Right atrium auricular region (tissue), 2 donors: ENCODE results near the gene ANO6. TPM values are rescaled to one million over a fixed set of nuclear protein-coding genes. Genes with fewer than 3 reads are reported as not detected.

Source experiments
- DNase-seq: peaks from one replicate; pipeline ENCODE4 v3.0.0-alpha.2; 2019; ENCODE audit warnings: low spot score
- H3K27ac ChIP-seq, 2 donors: fragments of 200-600 bp; sonication (generic); 1 replicate in 1 of 2; 2 replicates in 1 of 2; pipeline ENCODE4 v1.5.1; 2016 to 2019
- H3K27me3 ChIP-seq, 2 donors: fragments of 200-600 bp; sonication (generic); one replicate each; pipeline versions ENCODE4 v1.5.1 to v1.6.0; 2017 to 2019
- H3K36me3 ChIP-seq: fragments of 200-600 bp; sonication (generic); one replicate; pipeline ENCODE4 v1.5.1; 2016
- H3K4me1 ChIP-seq, 2 donors: fragments of 200-600 bp; sonication (generic); one replicate each; pipeline versions ENCODE4 v1.5.1 to v1.6.0; 2017 to 2019
- H3K4me3 ChIP-seq, 2 donors: fragments of 200-600 bp; sonication (generic); 1 replicate in 1 of 2; 2 replicates in 1 of 2; pipeline ENCODE4 v1.5.1; 2017 to 2019; ENCODE audit warnings: mild to moderate bottlenecking in 1 of 2, moderate library complexity in 1 of 2
- H3K9me3 ChIP-seq, 2 donors: fragments of 200-600 bp; sonication (generic); one replicate each; pipeline ENCODE4 v1.5.1; 2019
- CTCF ChIP-seq, 2 donors: fragments of 200-600 bp; sonication (generic); IDR thresholded peaks; one replicate each; pipeline ENCODE4 v1.5.1; 2019; ENCODE audit warnings: antibody characterized with exemption in 2 of 2
- total RNA-seq, 2 donors: library from RNA; depleted of rRNA; stranded (reverse); fragments of >200 nt; gene quantifications; one replicate each; pipeline ENCODE4 v1.1.0, GENCODE V29; 2016

The ANO6 gene
- total RNA-seq, 2 donors from 2014 or later: 48.1 to 49.5 TPM

DNA sequence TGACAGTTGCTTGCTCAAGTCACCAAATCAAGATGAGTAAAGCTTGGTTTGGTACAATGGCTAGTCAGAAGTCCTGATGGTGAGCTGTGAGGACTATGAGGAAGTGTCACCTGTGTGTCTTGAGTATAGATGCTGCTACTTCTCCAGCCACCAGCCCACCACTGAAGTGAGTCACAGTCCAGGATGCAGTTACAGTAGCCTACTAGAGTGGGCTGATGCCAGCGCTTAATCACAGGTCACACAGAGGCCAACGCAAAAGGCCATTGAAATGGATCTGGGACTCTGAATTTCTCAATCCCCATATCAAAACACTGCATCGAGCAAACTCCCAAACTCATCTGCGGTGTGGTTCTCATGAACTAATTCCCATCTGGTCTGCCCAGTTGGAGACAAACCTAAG, 223.1 kb downstream of the ANO6 start:
- TF ChIP-seq CTCF (IDR thresholded peaks at IDR 0.05): no peak
- Histone ChIP-seq H3K9me3 (peaks cover 0 to 27% of the 10 kb centered on the region in 2 donors), H3K36me3 (no peaks in the 10 kb centered on the region), H3K27ac (no peak overlapping the region), H3K27me3 (no peaks in the 10 kb centered on the region), H3K4me3 (no peak overlapping the region), H3K4me1 (peaks cover 0 to 15% of the 10 kb centered on the region in 2 donors)
- no peak for DNase-seq

DNA sequence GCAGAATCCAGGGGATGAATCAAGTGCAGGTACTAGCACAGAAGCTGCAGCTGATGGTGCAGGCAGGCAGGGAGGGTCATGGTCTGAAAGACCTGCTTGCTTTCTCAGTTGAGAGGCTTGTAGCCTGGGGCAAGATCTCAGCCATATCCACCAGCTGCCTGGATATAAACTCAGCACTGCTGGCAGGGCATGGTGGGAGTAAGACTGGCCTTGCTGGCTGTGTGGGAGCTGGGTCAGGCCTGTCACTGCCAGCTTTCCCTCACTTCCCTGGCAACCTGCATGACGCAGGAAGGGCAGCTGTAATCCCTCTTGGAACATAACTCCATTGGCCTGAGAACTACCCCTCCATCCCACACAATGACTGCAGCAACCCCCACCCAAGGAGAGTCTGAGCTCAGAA, 230.1 kb downstream of the ANO6 start:
- DNase-seq: no peak

DNA sequence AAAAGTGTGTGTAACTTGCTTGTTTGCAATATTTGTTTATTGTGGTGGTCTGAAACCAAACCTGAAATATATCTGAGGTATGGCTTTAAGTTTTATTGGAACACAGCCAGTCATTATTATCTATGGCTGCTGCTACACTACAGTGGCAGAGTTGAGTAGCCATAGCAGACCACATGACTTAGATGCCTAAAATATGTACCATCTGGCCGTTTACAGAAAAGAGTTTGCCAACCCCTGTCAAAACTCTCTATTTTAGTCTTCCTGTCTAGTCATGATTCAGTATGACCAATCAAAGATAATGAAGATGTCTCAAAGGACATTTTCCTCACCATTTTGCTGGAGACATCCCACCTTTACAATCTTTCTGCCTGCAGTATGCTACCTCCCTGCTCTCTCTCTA, 242.3 kb downstream of the ANO6 start:
- H3K4me3 ChIP-seq: no peak overlapping the region
- no peaks in the 10 kb centered on the region for H3K4me1 ChIP-seq
- no peaks in the 10 kb centered on the region for H3K27me3 ChIP-seq
- H3K36me3 ChIP-seq: no peaks in the 10 kb centered on the region
- no peak for DNase-seq
- H3K27ac ChIP-seq: peak overlapping the region; percentile 41 to 46
- no peaks in the 10 kb centered on the region for H3K9me3 ChIP-seq
- no peak for TF ChIP-seq CTCF (IDR thresholded peaks at IDR 0.05)

More for the DNA sequence above, 230.1 kb downstream of the ANO6 start:
- Histone ChIP-seq H3K27me3 (no peaks in the 10 kb centered on the region), H3K4me3 (no peak overlapping the region), H3K36me3 (no peaks in the 10 kb centered on the region), H3K4me1 (no peaks in the 10 kb centered on the region), H3K9me3 (peaks cover 0 to 36% of the 10 kb centered on the region in 2 donors), H3K27ac (no peak overlapping the region)
- TF ChIP-seq CTCF (IDR thresholded peaks at IDR 0.05): no peak

DNA sequence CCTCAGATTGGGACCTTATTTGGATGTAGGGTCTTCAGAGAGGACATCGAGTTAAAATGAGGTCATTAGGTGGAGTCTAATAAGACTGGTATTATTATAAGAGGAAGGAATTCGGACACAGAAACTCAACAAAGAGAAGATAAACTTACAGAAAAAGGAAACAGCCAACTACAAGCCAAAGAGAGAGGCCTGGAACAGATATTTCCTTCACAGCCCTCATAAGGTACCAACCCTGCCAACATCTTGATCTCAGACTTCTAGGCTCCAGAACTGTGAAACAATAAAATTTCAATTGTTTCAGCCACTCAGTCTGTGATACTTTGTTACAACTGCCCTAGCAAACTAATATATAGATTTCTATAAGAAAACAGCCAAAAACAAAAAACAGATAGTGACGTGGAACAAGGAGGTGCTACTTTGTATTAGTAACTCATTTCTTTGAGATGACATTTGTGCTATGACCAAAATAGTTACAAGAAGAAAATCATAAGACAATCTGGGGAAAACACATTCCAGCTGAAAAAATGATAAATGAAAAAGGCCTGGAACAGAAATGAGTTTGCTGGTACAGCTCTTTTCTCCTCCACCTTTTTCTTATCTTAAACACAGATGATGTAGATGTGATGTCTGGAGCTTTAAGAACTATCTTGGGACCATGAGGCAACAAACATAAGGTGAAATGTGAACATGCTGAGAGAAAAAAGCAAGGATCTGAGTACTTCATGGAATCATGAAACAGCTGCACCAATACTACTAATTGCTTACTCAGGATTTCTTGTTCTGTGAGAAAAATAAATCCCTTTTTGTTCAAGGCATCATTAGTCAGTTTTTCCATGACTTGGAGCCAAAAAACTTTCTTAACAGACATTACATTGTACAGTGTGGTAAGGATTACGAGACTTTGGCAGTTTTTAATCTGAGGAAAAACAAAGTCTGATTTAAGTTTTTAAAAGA, 243.2 kb downstream of the ANO6 start:
- Histone ChIP-seq H3K4me3 (no peak overlapping the region), H3K27ac (peak overlapping the region; percentile 41 to 46)

GRCh38 chr12:45462506-45462905, 246.6 kb downstream of the ANO6 start:
- H3K4me3 ChIP-seq: no peak overlapping the region
- H3K36me3 ChIP-seq: no peaks in the 10 kb centered on the region
- H3K4me1 ChIP-seq: no peaks in the 10 kb centered on the region
- H3K9me3 ChIP-seq: no peaks in the 10 kb centered on the region
- no peak overlapping the region for H3K27ac ChIP-seq
- no peak for TF ChIP-seq CTCF (IDR thresholded peaks at IDR 0.05)
- DNase-seq: no peak
- no peaks in the 10 kb centered on the region for H3K27me3 ChIP-seq

More for the DNA sequence above, 243.2 kb downstream of the ANO6 start:
- DNase-seq: no peak
- H3K27me3 ChIP-seq: no peaks in the 10 kb centered on the region
- TF ChIP-seq CTCF (IDR thresholded peaks at IDR 0.05): no peak
- H3K36me3 ChIP-seq: no peaks in the 10 kb centered on the region
- H3K9me3 ChIP-seq: no peaks in the 10 kb centered on the region
- H3K4me1 ChIP-seq: no peaks in the 10 kb centered on the region
